ENCODE data around the gene GRAPL. TPM values are rescaled to one million over a fixed set of nuclear protein-coding genes. Genes with fewer than 3 reads are reported as not detected.
"Not testable (repeated sequence)": the region's sequence is repeated elsewhere in the genome, so short reads cannot be mapped to it uniquely, and the experiment has no call there.

GRAPL gene
- total RNA-seq, 1 donor from 2014 or later, result not detected

- not testable (repeated sequence) for H3K27ac Mint-ChIP-seq; H3K4me3 Mint-ChIP-seq; H3K36me3 Mint-ChIP-seq; H3K27me3 Mint-ChIP-seq; DNase-seq (ENCODE audit: extremely low spot score, unreplicated experiment); H3K4me1 Mint-ChIP-seq (ENCODE audit: unreplicated experiment); H3K9me3 Mint-ChIP-seq
Observed at GRCh38 chr17:19141366-19142155, 14.2 kb downstream of the GRAPL start.

GRCh38 chr17:19142419-19142818 is 15.0 kb downstream of the GRAPL start:
- not testable (repeated sequence) for H3K36me3 Mint-ChIP-seq; DNase-seq (ENCODE audit: extremely low spot score, unreplicated experiment); H3K9me3 Mint-ChIP-seq; H3K4me1 Mint-ChIP-seq (ENCODE audit: unreplicated experiment); H3K4me3 Mint-ChIP-seq; H3K27me3 Mint-ChIP-seq; H3K27ac Mint-ChIP-seq
- TF ChIP-seq CTCF (conservative IDR thresholded peaks at IDR 0.05), result peak; percentile 54

- H3K4me3 Mint-ChIP-seq; DNase-seq (ENCODE audit: extremely low spot score, unreplicated experiment); H3K9me3 Mint-ChIP-seq; H3K36me3 Mint-ChIP-seq; H3K27me3 Mint-ChIP-seq; H3K4me1 Mint-ChIP-seq (ENCODE audit: unreplicated experiment); H3K27ac Mint-ChIP-seq: not testable (repeated sequence)
Observed at GRCh38 chr17:19143097-19143777, 15.8 kb downstream of the GRAPL start.

- peak overlapping the region; percentile 64 for H3K4me3 Mint-ChIP-seq
- H3K9me3 Mint-ChIP-seq; H3K36me3 Mint-ChIP-seq; H3K27me3 Mint-ChIP-seq; H3K4me1 Mint-ChIP-seq (ENCODE audit: unreplicated experiment); DNase-seq (ENCODE audit: extremely low spot score, unreplicated experiment): not testable (repeated sequence)
- peak overlapping the region; percentile 89 for H3K27ac Mint-ChIP-seq
Observed at GRCh38 chr17:19144373-19144772, 17.0 kb downstream of the GRAPL start.

GRCh38 chr17:19145471-19145870 is 18.1 kb downstream of the GRAPL start:
- not testable (repeated sequence) for H3K27ac Mint-ChIP-seq; DNase-seq (ENCODE audit: extremely low spot score, unreplicated experiment); H3K9me3 Mint-ChIP-seq; H3K27me3 Mint-ChIP-seq; H3K4me1 Mint-ChIP-seq (ENCODE audit: unreplicated experiment); H3K36me3 Mint-ChIP-seq; H3K4me3 Mint-ChIP-seq

- not testable (repeated sequence) for H3K36me3 Mint-ChIP-seq; H3K4me1 Mint-ChIP-seq (ENCODE audit: unreplicated experiment); H3K9me3 Mint-ChIP-seq; DNase-seq (ENCODE audit: extremely low spot score, unreplicated experiment); H3K27me3 Mint-ChIP-seq; H3K27ac Mint-ChIP-seq; H3K4me3 Mint-ChIP-seq
Observed at GRCh38 chr17:19150678-19151615, 23.6 kb downstream of the GRAPL start.

GRCh38 chr17:19157628-19158027 is 30.2 kb downstream of the GRAPL start:
- H3K27me3 Mint-ChIP-seq; H3K4me1 Mint-ChIP-seq (ENCODE audit: unreplicated experiment); H3K27ac Mint-ChIP-seq; H3K36me3 Mint-ChIP-seq; H3K4me3 Mint-ChIP-seq; DNase-seq (ENCODE audit: extremely low spot score, unreplicated experiment); H3K9me3 Mint-ChIP-seq: not testable (repeated sequence)

GRCh38 chr17:19158478-19158877 is 31.1 kb downstream of the GRAPL start:
- H3K9me3 Mint-ChIP-seq; DNase-seq (ENCODE audit: extremely low spot score, unreplicated experiment); H3K36me3 Mint-ChIP-seq: not testable (repeated sequence)

GRCh38 chr17:19158938-19159337 is 31.5 kb downstream of the GRAPL start:
- not testable (repeated sequence) for H3K36me3 Mint-ChIP-seq; H3K4me3 Mint-ChIP-seq; H3K9me3 Mint-ChIP-seq; H3K27me3 Mint-ChIP-seq; H3K4me1 Mint-ChIP-seq (ENCODE audit: unreplicated experiment); DNase-seq (ENCODE audit: extremely low spot score, unreplicated experiment); H3K27ac Mint-ChIP-seq

More at GRCh38 chr17:19158478-19158877, 31.1 kb downstream of the GRAPL start:
- not testable (repeated sequence) for H3K27ac Mint-ChIP-seq; H3K4me1 Mint-ChIP-seq (ENCODE audit: unreplicated experiment); H3K4me3 Mint-ChIP-seq; H3K27me3 Mint-ChIP-seq

GRCh38 chr17:19161308-19162107 is 34.1 kb downstream of the GRAPL start:
- H3K4me1 Mint-ChIP-seq (ENCODE audit: unreplicated experiment); H3K36me3 Mint-ChIP-seq; H3K27ac Mint-ChIP-seq; H3K27me3 Mint-ChIP-seq; DNase-seq (ENCODE audit: extremely low spot score, unreplicated experiment); H3K9me3 Mint-ChIP-seq; H3K4me3 Mint-ChIP-seq: not testable (repeated sequence)

GRCh38 chr17:19162384-19163216 is 35.2 kb downstream of the GRAPL start:
- not testable (repeated sequence) for H3K36me3 Mint-ChIP-seq; H3K4me3 Mint-ChIP-seq; DNase-seq (ENCODE audit: extremely low spot score, unreplicated experiment); H3K27me3 Mint-ChIP-seq; H3K9me3 Mint-ChIP-seq; H3K27ac Mint-ChIP-seq; H3K4me1 Mint-ChIP-seq (ENCODE audit: unreplicated experiment)

Measured in type B pancreatic cell (in vitro differentiated cells).